ENCODE data around the gene GAREM1.
"Not testable (repeated sequence)": the region's sequence is repeated elsewhere in the genome, so short reads cannot be mapped to it uniquely, and the experiment has no call there.

GAREM1 gene

GRCh38 chr18:32249147-32249929 lies 221.3 kb downstream of the GAREM1 start:
- H3K4me3 ChIP-seq (ENCODE audit: low read depth, low read length) = no peak overlapping the region
- TF ChIP-seq CTCF (IDR thresholded peaks at IDR 0.05; ENCODE audit: low read depth, low read length, missing control alignments) = no peak
- in situ Hi-C loops (cut with HindIII; ENCODE audit: low sequenced_read_pairs) = no loop called here
- no peak for DNase-seq (ENCODE audit: low read depth)

GRCh38 chr18:32244881-32245280 lies 225.8 kb downstream of the GAREM1 start:
- TF ChIP-seq CTCF (IDR thresholded peaks at IDR 0.05; ENCODE audit: low read depth, low read length, missing control alignments) = no peak
- DNase-seq (ENCODE audit: low read depth) = no peak
- no peak overlapping the region for H3K4me3 ChIP-seq (ENCODE audit: low read depth, low read length)
- in situ Hi-C loops (cut with HindIII; ENCODE audit: low sequenced_read_pairs) = no loop called here

GRCh38 chr18:32243358-32243757 lies 227.3 kb downstream of the GAREM1 start:
- H3K4me3 ChIP-seq (ENCODE audit: low read depth, low read length) = no peak overlapping the region
- DNase-seq (ENCODE audit: low read depth) = no peak
- in situ Hi-C loops (cut with HindIII; ENCODE audit: low sequenced_read_pairs) = no loop called here
- no peak for TF ChIP-seq CTCF (IDR thresholded peaks at IDR 0.05; ENCODE audit: low read depth, low read length, missing control alignments)

- in situ Hi-C loops (cut with HindIII; ENCODE audit: low sequenced_read_pairs) = no loop called here
- DNase-seq (ENCODE audit: low read depth) = no peak
These were observed 228.3 kb downstream of the GAREM1 start for GRCh38 chr18:32242395-32242794.

GRCh38 chr18:32238635-32239268 lies 231.9 kb downstream of the GAREM1 start:
- no peak overlapping the region for H3K4me3 ChIP-seq (ENCODE audit: low read depth, low read length)
- in situ Hi-C loops (cut with HindIII; ENCODE audit: low sequenced_read_pairs) = loop anchor here (5.0 kb wide), 1 partner anchor 61 kb away; no protein-coding TSS in a partner anchor
- TF ChIP-seq CTCF (IDR thresholded peaks at IDR 0.05; ENCODE audit: low read depth, low read length, missing control alignments) = no peak
- DNase-seq (ENCODE audit: low read depth) = no peak

More at GRCh38 chr18:32242395-32242794, 228.3 kb downstream of the GAREM1 start:
- TF ChIP-seq CTCF (IDR thresholded peaks at IDR 0.05; ENCODE audit: low read depth, low read length, missing control alignments) = no peak
- H3K4me3 ChIP-seq (ENCODE audit: low read depth, low read length) = no peak overlapping the region

- TF ChIP-seq CTCF (IDR thresholded peaks at IDR 0.05; ENCODE audit: low read depth, low read length, missing control alignments) = no peak
- no peak overlapping the region for H3K4me3 ChIP-seq (ENCODE audit: low read depth, low read length)
- in situ Hi-C loops (cut with HindIII; ENCODE audit: low sequenced_read_pairs) = loop anchor here (5.0 kb wide), 1 partner anchor 60 kb away; no protein-coding TSS in a partner anchor
- no peak for DNase-seq (ENCODE audit: low read depth)
These were observed 233.6 kb downstream of the GAREM1 start for GRCh38 chr18:32237049-32237448.

- DNase-seq (ENCODE audit: low read depth); in situ Hi-C loops (cut with HindIII; ENCODE audit: low sequenced_read_pairs); H3K4me3 ChIP-seq (ENCODE audit: low read depth, low read length): not testable (repeated sequence)
These were observed 237.3 kb downstream of the GAREM1 start for GRCh38 chr18:32233348-32233747.

Data from astrocyte of the cerebellum (primary cell).